ENCODE data around the gene BATF3. TPM values are rescaled to one million over a fixed set of nuclear protein-coding genes. Genes with fewer than 3 reads are reported as not detected.

BATF3 gene
- 3.9 and 6.5 TPM in 2 replicates for total RNA-seq

GRCh38 chr1:212699625-212700222 lies at the start of gene BATF3:
Gene BATF3 (minus strand): TSS chr1:212699840. CDS start chr1:212699762, 78 bp downstream.

Other genes starting within 250 kb of the BATF3 start
- gene ATF3, start 91.1 kb downstream of the BATF3 start, total RNA-seq: 5.4 and 14.9 TPM in 2 replicates
- gene NSL1, start 91.9 kb upstream of the BATF3 start, total RNA-seq: 39.7 and 54.1 TPM in 2 replicates
- 12.8 and 20.9 TPM in 2 replicates for gene TATDN3, start 92.1 kb upstream of the BATF3 start, total RNA-seq
- gene SPATA45, start 147.8 kb upstream of the BATF3 start, total RNA-seq: 1.1 TPM in 1 of 2 replicates, not detected in the other
- gene FLVCR1, start 158.4 kb upstream of the BATF3 start, total RNA-seq: 7.9 and 9.4 TPM in 2 replicates